Stimulated activated CD8-positive, alpha-beta memory T cell treated with anti-CD3 and anti-CD28 coated beads, Interleukin-15, amount 100 ng/mL, for 48 hours (primary cell): ENCODE results near the gene NGF.

Experiments
- DNase-seq, 2 donors: peaks; one replicate each; pipeline ENCODE4 v3.0.0-alpha.2; 2020; ENCODE audit warnings: low read depth in 2 of 2

NGF gene

DNA sequence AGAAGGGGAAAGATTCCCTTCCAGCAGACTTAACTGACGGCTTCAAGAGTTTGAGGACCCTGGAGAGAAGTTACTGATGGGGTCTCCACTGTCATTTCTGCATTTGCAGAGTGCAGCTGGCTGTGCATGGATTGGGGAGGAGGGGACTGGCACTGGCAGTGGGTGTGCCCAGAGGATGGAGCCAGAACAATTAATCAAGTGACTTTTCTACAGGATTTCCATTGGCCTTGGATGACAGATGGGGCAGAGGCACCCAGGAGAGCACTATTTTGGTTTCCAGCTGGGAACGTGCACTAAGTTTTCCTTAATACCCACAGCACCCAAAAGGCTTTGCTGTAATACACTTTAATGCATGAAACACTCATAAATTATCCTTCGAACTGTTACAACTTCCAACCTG, 1.3 kb downstream of the NGF start:
- no peak for DNase-seq

DNA sequence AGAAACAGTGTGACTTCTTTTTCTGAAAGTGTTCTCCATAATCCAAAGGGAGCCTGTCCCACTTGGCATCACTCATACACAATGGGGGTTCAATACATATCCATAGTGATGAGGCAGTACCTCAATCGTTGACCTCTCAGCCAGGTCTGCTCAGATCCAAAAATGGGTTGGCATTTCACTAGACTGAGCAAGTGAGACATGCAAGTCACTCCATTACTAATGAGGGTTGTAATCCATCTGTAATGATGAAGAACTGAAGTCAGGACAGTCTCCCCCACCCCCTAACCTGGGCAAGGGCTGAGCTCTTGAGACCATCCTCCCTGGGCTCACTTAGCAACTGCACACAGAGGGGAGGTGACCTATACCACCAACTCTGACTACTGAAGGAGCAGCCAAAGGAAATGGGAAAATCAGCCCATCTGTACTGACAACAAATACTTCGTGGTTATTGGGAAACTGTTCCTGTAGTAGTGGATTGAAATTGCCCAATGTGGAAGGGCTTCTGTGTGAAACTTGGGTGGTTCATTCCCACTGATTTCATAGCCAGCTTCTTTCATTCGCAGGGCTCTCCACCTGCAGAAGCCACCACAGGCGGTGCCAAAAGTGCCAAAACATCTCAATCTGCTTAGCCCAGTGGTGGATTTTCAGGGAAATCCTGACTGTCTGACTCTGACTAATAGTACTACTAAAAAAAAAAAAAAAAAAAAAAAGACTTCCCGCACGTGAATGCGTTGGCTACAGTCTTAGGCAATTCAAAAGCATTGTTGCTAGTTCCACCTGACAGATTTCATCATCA, 5.0 kb downstream of the NGF start:
- no peak for DNase-seq

DNA sequence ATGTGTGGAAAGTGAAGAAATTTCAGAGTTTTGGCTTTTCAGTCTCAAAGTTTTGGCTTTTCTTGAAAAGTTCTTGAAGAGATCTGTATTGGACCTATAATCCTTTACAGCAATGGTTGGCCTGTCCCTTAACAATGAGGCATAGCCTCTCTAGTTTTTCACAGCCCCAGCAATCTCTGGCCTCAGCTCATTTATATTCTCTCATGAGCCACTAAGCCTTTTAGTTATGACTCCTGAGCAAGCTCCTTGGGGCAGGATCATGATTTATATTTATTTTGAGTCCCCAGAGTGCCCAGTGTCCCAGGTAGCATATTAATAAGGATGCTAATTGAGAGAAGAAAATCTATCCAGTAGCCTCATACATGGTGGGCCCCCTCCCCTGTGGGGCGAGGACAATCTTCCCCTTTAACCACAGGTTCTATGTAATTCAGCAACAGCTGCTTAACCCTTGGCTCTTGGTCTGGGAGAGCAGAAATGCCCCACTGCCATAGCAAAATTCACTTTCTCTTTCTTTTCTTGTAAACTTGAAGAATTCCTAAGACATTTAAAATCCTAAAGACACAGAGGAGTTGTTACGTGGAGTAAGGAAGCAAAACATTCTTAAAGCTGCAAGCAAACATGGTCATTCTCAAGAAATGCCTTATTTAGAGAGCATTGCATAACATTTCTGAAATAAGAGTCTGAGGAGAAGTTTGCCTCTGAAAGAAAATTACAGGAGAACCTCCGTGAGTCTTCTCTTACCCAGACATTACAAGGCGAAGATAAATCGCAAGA, 6.3 kb downstream of the NGF start:
- DNase-seq: no peak

DNA sequence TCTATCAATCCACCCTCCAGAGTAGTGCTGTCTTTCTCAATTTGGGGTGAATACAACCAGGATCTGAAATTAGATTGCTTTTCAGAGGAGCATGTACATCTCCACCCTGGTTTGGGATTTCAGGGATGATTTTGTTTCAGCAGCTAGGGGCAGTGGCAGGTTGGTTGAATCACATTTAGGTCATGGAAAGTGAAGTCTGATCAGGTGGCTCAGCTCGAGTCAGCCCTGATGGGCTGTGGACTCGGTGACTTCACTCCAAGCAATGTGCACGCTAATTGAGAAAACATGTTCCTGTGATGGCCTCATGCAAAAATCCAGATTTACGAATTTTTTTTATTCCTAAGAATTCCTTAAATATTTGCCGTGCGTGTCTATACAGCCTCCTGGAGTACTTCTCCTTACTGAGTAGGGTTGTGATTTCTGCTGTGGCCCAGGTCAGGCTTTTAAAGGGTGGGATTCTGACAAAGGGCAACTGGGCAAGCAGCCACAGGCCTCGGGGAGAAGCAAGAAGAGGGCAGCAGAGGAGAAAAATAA, 7.5 kb downstream of the NGF start:
- no peak for DNase-seq

- DNase-seq: no peak
Measured at GRCh38 chr1:115329965-115330364, 8.1 kb downstream of the NGF start.

DNA sequence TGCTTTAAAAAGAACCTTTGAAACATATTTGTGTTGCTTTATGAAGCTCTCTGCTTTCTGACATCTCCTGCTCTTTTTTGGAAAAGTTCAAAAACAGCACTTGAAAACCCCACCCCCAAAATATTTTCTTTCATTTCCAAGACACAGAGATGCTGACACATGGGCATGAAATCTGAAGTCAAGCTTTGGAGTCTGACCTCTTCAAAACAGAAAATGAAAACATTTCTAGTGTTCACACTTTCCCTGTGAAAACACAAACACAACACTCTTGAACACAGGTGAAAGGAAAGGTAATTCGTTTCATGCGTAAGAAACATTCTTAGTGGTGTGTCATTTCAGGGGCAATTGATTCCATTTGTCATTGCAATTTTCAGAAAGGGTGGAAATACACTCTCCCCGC, 10.8 kb downstream of the NGF start:
- no peak for DNase-seq

- DNase-seq: no peak
Measured at GRCh38 chr1:115326419-115326818, 11.6 kb downstream of the NGF start.

GRCh38 chr1:115325874-115326273, 12.2 kb downstream of the NGF start:
- DNase-seq: no peak

GRCh38 chr1:115324649-115325420, 13.2 kb downstream of the NGF start:
- no peak for DNase-seq

DNA sequence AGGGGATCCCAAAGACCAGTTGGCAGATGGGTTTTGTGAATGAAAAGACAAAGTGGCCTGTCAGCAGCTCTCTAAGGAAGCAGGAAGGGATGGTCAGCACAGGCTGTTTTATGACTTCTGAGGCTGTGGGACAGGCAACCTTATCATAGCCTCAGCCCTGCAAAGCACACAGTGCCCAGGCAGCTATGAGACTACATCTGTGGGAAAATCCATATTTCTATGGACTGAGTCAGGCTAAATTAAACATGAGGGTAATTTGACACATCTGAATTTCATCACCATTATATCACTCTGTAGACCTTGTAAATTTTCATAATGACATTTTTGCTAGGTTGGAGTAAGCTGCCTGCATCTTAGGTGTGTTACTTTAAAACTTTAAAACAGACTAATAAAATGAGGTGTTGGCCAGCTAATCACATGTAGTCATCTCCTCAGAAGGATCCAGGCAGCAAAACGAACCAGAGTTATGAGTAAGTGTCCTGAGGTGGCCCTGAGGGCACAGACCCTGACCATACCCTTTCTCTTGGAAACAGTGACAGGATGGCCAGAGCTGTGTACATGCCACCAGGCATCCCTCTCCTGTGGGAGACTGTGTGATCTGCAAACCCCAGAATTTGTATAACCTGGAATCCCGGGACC, 14.6 kb downstream of the NGF start:
- no peak for DNase-seq

DNA sequence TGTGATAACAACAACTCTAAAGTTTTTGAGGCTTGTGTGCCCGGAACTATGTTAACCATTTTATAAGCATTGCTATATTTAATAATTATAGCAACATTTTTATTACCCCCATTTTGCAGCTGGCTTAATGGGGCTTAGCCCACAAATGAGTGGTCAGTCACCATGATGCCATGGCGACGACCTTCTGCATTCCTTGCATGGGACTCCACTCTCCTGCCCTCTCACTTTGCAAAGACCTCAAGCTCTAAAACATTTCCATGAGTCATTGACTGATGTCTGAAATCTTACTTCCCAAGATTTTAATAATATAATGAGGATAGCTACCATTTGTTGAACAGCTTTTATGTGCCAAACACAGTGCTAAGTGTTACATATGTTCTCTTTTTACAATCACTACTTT, 15.4 kb downstream of the NGF start:
- no peak for DNase-seq

GRCh38 chr1:115320377-115320776, 17.7 kb downstream of the NGF start:
- no peak for DNase-seq

- DNase-seq: no peak
Measured at GRCh38 chr1:115319706-115320105, 18.3 kb downstream of the NGF start.

- no peak for DNase-seq
Measured at GRCh38 chr1:115317101-115318012, 20.7 kb downstream of the NGF start.

DNA sequence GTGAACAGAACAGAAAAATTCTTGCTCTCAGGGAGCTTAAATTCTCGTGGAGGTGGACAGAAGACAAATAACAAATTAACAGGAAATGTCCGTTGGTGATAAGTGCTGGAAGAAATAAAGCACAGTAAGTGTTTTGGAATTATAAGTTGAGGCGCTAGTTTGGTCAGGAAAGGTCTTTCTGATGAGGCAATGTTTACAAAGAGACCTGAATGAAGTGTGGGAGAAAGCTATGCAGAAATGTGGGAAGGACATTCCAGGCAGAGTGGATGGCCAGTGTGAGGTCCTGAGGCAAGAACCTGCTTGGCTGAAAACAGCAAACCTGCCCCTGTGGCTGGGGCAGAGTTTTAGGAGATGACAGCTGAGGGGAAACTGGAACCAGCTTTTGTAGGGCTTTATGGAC, 23.3 kb downstream of the NGF start:
- no peak for DNase-seq

GRCh38 chr1:115314092-115314491, 24.0 kb downstream of the NGF start:
- no peak for DNase-seq

- no peak for DNase-seq
Measured at GRCh38 chr1:115313182-115313581, 24.9 kb downstream of the NGF start.

GRCh38 chr1:115312742-115313141, 25.3 kb downstream of the NGF start:
- no peak for DNase-seq

- no peak for DNase-seq
Measured at GRCh38 chr1:115311474-115311989, 26.5 kb downstream of the NGF start.
